HG02970 (cell line): Measurements from ENCODE around the gene OCA2.
"Not testable (repeated sequence)": the region's sequence is repeated elsewhere in the genome, so short reads cannot be mapped to it uniquely, and the experiment has no call there.

Experiments
- ATAC-seq: cut with Tn5 transposase; IDR thresholded peaks from one replicate; pipeline ENCODE4 v1.9.1; 2021; ENCODE audit warnings: mild to moderate bottlenecking, moderate library complexity, moderate number of reproducible peaks; ENCODE audit not compliant: unreplicated experiment, low FRiP score

The OCA2 gene

GRCh38 chr15:28121577-28121976, 22.5 kb upstream of the OCA2 start:
- ATAC-seq = not testable (repeated sequence)

DNA sequence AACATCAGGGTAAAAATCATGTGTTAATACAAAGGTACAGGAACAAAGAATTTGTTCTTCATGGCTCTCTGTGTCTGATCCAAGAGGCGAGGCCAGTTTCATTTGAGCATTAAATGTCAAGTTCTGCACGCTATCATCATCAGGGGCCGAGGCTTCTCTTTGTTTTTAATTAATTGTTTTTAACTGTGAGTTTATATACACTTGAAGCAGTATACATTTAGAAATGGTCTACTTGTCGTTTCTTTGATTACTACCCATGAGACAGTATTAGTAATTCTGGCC, 21.2 kb upstream of the OCA2 start:
- no peak for ATAC-seq

DNA sequence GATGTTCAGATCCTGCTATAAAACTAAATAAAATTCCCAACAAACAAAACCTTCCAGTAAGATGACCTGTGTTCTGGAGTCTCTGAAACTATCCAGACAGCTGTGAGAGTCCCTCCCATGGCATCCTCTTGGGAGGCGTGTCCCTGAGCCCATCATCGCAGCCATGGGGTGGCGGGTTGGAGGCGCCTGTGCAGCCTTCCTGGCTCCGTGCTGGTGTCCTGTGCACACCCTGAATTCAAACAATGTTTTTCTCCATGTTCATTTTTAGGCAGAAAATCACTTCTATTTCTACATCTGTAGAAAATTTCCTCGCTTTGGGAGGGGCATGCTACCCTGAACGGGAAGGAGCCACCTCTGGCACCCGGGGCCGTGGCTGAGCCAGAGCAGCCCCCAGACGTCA, 19.4 kb upstream of the OCA2 start:
- ATAC-seq = no peak

DNA sequence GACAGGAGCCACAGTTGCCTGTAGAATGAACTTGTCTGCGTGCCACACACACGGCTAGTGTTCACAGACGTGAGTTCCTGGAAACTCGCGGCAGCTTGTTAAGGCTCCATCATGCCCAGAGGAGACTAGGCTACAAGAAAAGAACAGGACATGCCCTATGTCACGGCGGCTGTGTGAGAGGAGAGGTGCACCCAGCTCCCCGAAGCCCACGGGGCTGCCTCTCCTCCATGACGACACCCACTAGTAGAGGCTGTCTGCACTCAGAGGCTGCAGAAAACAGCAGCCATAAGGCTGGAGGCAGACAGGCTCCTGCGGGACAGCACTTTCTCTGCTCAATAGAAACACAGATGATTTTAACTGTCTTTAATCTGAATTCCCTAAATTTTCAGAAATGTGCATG, 19.0 kb upstream of the OCA2 start:
- no peak for ATAC-seq

DNA sequence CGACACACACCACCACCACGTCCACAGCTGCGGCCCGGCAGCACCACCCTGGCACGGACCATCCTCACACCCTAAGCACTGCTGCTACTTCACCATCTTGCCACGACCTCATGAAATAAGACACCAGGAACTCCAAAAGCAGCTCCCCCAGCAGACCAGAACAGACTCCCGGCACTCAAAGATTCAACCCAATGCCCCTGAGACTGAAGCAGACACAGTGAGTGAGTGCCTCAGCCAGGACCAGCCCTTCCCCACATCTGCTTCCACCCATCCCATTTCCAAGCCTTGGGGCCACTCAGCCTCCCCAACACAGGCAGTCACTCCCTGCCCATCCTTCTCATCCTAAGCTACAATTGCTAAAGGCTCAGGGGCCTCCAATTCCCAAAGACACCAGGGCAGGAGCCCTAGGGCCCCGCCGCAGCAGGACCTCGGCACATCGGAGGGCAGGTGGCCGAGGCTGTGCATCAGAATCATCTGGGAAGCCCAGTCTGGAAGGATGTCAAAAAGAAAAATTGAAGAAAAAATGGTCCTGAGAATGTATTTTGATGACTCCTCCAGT, 18.4 kb upstream of the OCA2 start:
- ATAC-seq = no peak

DNA sequence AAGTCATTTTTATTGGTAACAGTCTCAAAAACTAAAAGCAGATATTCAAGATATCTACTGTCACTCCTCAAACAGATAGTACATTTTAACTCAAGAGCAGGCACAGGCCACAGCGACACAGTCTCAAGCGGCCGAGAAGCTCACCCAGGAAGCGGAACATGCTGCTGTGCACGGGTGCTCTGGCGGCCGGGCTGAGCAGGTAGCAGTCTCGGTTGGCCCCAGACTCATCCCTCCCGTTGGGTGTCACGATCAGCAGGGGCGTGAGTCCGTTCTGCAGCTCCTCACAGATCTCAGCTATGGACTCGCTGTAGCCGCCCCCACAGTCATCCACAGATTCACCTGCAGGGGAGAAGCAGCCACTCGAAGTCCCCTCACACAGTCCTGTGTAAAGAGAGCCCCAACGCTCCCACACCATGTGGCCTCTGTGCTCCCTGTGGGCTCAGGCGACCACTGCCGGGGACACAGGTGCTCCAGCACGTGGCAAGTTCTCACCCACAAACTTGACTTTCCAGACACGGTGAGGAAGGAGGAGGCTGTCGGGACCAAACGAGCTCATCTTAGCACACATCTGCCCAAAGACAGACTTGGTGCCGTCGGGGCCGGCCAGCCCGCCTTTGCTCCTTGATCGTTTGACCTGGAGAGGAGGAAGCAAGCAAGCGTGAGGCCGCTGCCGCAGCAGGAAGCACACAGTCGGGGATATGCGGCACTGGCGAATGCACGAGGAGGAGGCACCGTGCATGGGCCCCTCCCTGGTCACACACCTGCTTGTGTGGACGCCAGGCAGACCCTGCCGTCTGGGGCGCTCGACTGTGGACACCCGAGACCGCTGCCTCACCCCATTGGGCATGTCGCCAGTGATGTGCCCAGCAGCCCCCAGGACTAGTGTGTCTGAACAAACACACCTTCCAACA, 17.7 kb upstream of the OCA2 start:
- no peak for ATAC-seq

DNA sequence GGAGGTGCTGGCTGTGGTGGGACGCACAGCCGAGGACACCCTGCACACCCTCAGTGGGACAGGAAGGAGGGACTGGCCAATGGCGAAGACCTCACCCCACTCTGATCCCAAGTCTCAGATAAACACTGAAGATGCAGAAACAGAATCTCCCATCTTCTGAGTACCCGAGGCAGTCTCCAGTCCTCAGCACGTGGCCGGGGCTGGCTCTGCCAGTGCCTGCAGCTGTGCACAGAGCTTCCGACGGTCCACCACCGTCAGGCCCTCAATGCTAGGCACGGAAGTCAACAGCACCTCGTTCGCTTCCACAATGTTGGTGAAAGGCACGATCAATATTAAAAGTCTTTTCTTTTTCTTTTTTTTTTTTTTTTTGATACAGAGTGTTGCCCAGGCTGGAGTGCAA, 16.8 kb upstream of the OCA2 start:
- ATAC-seq = no peak

DNA sequence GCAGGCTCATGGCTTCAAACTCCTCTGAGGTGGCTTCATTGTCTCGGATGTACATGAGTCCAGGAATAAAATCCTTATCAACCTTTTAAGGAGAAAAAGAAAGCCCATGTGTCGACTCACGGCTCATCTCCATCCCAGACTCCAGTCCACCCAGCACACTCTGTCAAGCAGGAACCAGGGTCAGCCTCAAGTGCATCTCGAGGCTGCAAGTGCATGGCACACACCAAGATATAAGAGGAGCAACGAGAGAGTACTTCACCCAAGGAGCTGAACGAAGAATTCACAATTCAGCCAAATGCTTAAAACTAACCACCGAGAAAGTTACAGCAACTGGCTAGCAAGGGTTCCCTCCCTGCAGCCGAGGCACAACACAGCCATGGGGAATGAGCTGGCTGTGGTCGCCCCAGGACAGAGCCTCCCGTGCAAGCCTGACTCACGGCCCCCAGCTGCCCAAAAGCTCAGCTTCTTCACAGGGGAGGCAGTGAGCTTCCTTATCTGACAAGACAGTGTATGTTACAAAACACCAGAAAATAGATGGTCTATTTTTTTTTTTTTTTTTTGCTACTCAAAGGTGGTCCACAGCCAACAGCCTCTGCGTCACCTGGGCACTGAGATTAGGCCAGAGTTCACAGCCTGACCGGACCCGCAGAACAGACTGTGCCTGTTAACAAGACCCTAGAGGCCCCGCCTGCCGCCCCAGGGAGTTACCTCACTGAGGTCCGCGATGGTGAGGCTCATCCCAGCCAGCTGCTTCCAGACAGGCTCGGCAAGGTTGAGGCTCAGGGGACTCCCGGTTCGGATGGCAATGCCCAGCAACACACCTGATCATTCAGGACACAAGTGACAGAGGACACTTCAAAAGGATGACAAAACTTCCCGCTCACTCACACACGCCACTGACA, 15.9 kb upstream of the OCA2 start:
- no peak for ATAC-seq

- no peak for ATAC-seq
Measured at GRCh38 chr15:28114114-28114455, 15.0 kb upstream of the OCA2 start.

- ATAC-seq = no peak
Measured at GRCh38 chr15:28113394-28114113, 14.4 kb upstream of the OCA2 start.

GRCh38 chr15:28112962-28113361, 13.8 kb upstream of the OCA2 start:
- ATAC-seq = no peak

DNA sequence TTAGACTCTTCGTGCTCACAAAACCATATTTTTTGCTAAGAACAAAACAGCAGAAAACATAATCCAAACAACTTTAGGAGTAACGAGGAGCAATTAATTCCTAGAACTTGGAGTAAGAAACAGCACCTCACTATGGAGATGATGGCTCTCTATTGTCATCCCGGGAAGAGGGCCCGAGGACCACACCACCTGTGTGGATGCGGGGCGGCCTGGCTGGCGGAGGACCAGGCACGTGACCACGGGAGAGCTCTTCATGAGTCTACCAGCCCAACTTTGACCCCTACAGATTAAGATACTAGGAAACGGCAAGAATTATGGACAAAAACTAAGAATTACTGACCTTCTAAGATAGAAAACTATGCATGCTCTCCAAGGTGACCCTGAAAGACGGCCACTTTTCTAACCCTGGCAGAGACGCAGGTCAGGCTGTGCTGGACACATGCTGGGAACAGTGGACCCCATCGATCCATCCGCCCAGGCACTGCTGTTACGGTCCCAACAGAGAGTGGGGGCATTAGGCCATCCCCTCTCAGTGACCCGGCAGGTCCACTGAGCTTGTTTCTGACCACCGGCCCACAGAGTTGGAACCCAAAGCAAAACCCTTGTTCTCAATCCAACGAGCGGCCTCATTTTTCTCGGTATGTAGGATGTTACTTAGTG, 13.1 kb upstream of the OCA2 start:
- no peak for ATAC-seq

DNA sequence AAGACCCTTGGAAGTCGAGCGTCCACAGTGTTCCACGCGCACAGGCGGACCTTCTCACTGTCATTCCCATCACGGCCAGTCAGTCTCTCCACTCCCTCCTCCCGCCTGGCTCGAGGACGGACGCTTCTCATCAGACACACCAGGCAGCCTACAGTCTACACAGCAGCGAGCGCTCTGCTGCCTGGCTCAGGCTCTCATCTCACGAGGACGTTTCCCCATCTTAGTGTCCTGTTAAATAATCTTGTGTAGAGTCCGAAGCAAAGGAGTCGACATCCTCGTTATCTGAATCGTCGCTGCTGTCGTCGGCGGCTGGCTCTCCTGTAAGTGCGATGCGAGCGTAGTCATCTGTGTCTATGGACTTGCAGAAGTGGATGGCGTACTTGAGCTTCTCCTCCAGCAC, 12.4 kb upstream of the OCA2 start:
- no peak for ATAC-seq

DNA sequence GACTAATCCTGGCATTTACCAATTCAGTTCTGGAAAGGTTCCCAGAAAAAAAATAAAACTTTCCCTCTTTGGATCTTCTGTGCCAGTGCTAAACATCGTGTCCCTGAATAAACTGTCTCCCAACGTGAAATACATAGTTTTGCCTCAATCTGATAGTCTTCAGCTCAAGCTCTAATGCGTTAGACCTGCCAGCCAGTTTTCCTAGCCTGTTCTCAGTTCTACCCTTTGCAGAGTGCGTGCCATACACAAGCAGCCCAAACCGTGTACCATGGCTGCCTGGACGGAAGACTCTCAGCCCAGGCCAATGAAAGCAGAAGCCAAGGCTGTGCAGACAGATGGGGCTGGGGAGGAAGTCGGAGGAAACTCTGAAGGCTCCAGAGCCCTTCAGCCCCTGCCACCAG, 11.4 kb upstream of the OCA2 start:
- no peak for ATAC-seq

GRCh38 chr15:28109626-28110455, 10.7 kb upstream of the OCA2 start:
- ATAC-seq = no peak

DNA sequence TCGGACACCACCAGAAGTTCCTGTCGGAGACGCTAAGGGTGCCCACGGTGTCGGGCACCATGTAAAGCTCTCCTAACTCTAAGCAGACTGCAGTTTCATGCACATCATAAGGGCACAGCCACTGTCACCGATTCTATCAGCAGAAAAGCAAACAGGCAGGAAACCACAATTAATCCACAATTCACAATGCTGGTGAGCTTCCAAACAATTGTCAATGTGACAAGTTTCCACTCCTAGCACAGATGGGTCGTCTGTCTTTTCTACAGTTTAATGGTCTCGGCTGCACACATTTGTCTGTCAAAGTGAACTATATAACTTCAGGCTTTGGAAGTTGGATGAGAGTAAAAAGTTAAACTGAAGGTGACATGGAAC, 8.8 kb upstream of the OCA2 start:
- ATAC-seq = no peak

GRCh38 chr15:28107111-28107903, 8.2 kb upstream of the OCA2 start:
- ATAC-seq = no peak

GRCh38 chr15:28106294-28107110, 7.4 kb upstream of the OCA2 start:
- no peak for ATAC-seq
